Thoracic aorta (tissue), 2 donors: Measurements from ENCODE around the gene DHCR24. TPM values are rescaled to one million over a fixed set of nuclear protein-coding genes. Genes with fewer than 3 reads are reported as not detected.

Experiments
- ATAC-seq: fragments of 150-250 bp; one replicate; pipeline ENCODE4 v1.8.0; 2017; ENCODE audit warnings: low read depth; ENCODE audit not compliant: insufficient number of reproducible peaks, low FRiP score
- DNase-seq: peaks from one replicate; pipeline ENCODE4 v3.0.0-alpha.2; 2020; ENCODE audit warnings: low spot score
- H3K27ac ChIP-seq, 2 donors: fragments of 200-600 bp; sonication (generic); 1 replicate in 1 of 2; 2 replicates in 1 of 2; pipeline ENCODE4 v1.5.1; 2016; ENCODE audit warnings: mild to moderate bottlenecking in 2 of 2, moderate library complexity in 2 of 2
- H3K27me3 ChIP-seq: fragments of 200-600 bp; sonication (generic); replicated peaks from 2 replicates; pipeline ENCODE4 v1.6.0; 2016; ENCODE audit warnings: mild to moderate bottlenecking; ENCODE audit not compliant: insufficient read depth
- H3K36me3 ChIP-seq: fragments of 200-600 bp; sonication (generic); one replicate; pipeline ENCODE4 v1.5.1; 2016
- H3K4me1 ChIP-seq, 2 donors: fragments of 200-600 bp; sonication (generic); 1 replicate in 1 of 2; 2 replicates in 1 of 2; pipeline versions ENCODE4 v1.5.1 to v1.6.0; 2016; ENCODE audit warnings: low read depth in 2 of 2, mild to moderate bottlenecking in 1 of 2; ENCODE audit not compliant: control insufficient read depth in 1 of 2
- H3K4me3 ChIP-seq: fragments of 200-600 bp; sonication (generic); 2 replicates; pipeline ENCODE4 v1.5.1; 2016; ENCODE audit warnings: mild to moderate bottlenecking
- H3K9me3 ChIP-seq: fragments of 200-600 bp; sonication (generic); 2 replicates; pipeline ENCODE4 v1.5.1; 2016
- CTCF ChIP-seq: fragments of 200-600 bp; sonication (generic); IDR thresholded peaks from one replicate; pipeline ENCODE4 v1.5.1; 2019; ENCODE audit warnings: antibody characterized with exemption
- total RNA-seq, 2 donors: library from RNA; depleted of rRNA; stranded (reverse); fragments of >200 nt; gene quantifications; one replicate each; pipeline versions ENCODE4 v1.1.0 to v1.2.3, GENCODE V29; 2016

DHCR24 gene
- total RNA-seq, 2 donors from 2014 or later: 32.1 to 56.4 TPM

GRCh38 chr1:54854381-54855020 is 32.5 kb downstream of the DHCR24 start:
- H3K27me3 ChIP-seq: no peaks in the 10 kb centered on the region
- no peaks in the 10 kb centered on the region for H3K4me1 ChIP-seq
- H3K9me3 ChIP-seq: no peaks in the 10 kb centered on the region
- H3K27ac ChIP-seq: no peak overlapping the region
- ATAC-seq (no peak), DNase-seq (no peak)
- TF ChIP-seq CTCF: no peak
- peaks cover 19% of the 10 kb centered on the region for H3K36me3 ChIP-seq
- no peak overlapping the region for H3K4me3 ChIP-seq

- no peak for ATAC-seq
- peaks cover 19% of the 10 kb centered on the region for H3K36me3 ChIP-seq
These were observed 33.1 kb downstream of the DHCR24 start for GRCh38 chr1:54853793-54854370.

GRCh38 chr1:54853096-54853792 is 33.8 kb downstream of the DHCR24 start:
- no peak for ATAC-seq
- TF ChIP-seq CTCF: no peak
- Histone ChIP-seq H3K9me3 (no peaks in the 10 kb centered on the region), H3K36me3 (peaks cover 19% of the 10 kb centered on the region), H3K27ac (no peak overlapping the region), H3K27me3 (no peaks in the 10 kb centered on the region), H3K4me3 (no peak overlapping the region), H3K4me1 (no peaks in the 10 kb centered on the region)
- no peak for DNase-seq

More at GRCh38 chr1:54853793-54854370, 33.1 kb downstream of the DHCR24 start:
- no peaks in the 10 kb centered on the region for H3K9me3 ChIP-seq
- no peaks in the 10 kb centered on the region for H3K27me3 ChIP-seq
- no peak overlapping the region for H3K4me3 ChIP-seq
- DNase-seq: no peak
- no peaks in the 10 kb centered on the region for H3K4me1 ChIP-seq
- no peak overlapping the region for H3K27ac ChIP-seq
- no peak for TF ChIP-seq CTCF

GRCh38 chr1:54851936-54852524 is 35.0 kb downstream of the DHCR24 start:
- no peak for TF ChIP-seq CTCF
- Histone ChIP-seq H3K4me1 (no peaks in the 10 kb centered on the region), H3K9me3 (no peaks in the 10 kb centered on the region), H3K4me3 (no peak overlapping the region), H3K36me3 (peaks cover 19% of the 10 kb centered on the region), H3K27me3 (no peaks in the 10 kb centered on the region), H3K27ac (no peak overlapping the region)
- DNase-seq: no peak
- ATAC-seq: no peak

- Histone ChIP-seq H3K4me3 (no peak overlapping the region), H3K4me1 (no peaks in the 10 kb centered on the region), H3K27ac (peak overlapping the region in 1 of 2 donors; percentile 28), H3K9me3 (no peaks in the 10 kb centered on the region), H3K27me3 (no peaks in the 10 kb centered on the region), H3K36me3 (peaks cover 19% of the 10 kb centered on the region)
- no peak for DNase-seq
- no peak for TF ChIP-seq CTCF
- no peak for ATAC-seq
These were observed 35.6 kb downstream of the DHCR24 start for GRCh38 chr1:54851406-54851805.
